Endothelial cell of umbilical vein (primary cell): ENCODE measurements around the gene COPS6. TPM values are rescaled to one million over a fixed set of nuclear protein-coding genes. Genes with fewer than 3 reads are reported as not detected.

Experiments
- BruUV-seq: library from RNA; stranded (reverse); fragments of 400-500 nt; replicated peaks from 2 replicates; lab custom pipeline; 2021; lab: Mats Ljungman, UMichigan
- CTCF ChIA-PET: fragments of 300-600, 350-600 bp; sonication (Branson Sonifier 250); formaldehyde crosslinking; loops from one replicate; lab custom pipeline; 2021; ENCODE audit warnings: antibody characterized with exemption, inconsistent platforms; lab: Charles Lee
- POLR2A ChIA-PET: fragments of 300-600, 350-600 bp; sonication (Branson Sonifier 250); formaldehyde crosslinking; loops from one replicate; lab custom pipeline; 2021; ENCODE audit warnings: antibody characterized with exemption, inconsistent platforms; lab: Charles Lee
- DNase-seq: peaks from one replicate; pipeline ENCODE4 v3.0.0-alpha.2; 2011; ENCODE audit warnings: low read depth, low spot score
- FAIRE-seq: peaks from 2 replicates; lab custom pipeline; 2011; peaks lifted over from hg19 to GRCh38; lab: Jason Lieb, UNC
- H2AFZ ChIP-seq: 2 replicates; pipeline ENCODE4 v1.6.0; 2012; ENCODE audit warnings: low read depth, low read length, control low read depth, inconsistent platforms
- H3K27ac ChIP-seq: 2 replicates; pipeline ENCODE4 v1.5.1; 2011; ENCODE audit warnings: low read depth, mild to moderate bottlenecking, control low read depth, low read length, moderate library complexity; ENCODE audit not compliant: insufficient read depth
- H3K27me3 ChIP-seq, 2 experiments: 2 replicates each; pipeline versions ENCODE4 v1.6.0 to v1.6.1; 2011; ENCODE audit warnings: low read length in 2 of 2, mixed read lengths in 1 of 2; ENCODE audit not compliant: control insufficient read depth in 2 of 2, insufficient read depth in 2 of 2
- H3K36me3 ChIP-seq, 2 experiments: 2 replicates in 1 of 2; 3 replicates in 1 of 2; pipeline ENCODE4 v1.5.1; 2011; ENCODE audit warnings: low read length in 2 of 2, mild to moderate bottlenecking in 1 of 2, moderate library complexity in 1 of 2; ENCODE audit not compliant: control insufficient read depth in 2 of 2, insufficient read depth in 2 of 2; ENCODE audit errors: extremely low read depth in 1 of 2
- H3K4me1 ChIP-seq: 3 replicates; pipeline ENCODE4 v1.5.1; 2011; ENCODE audit warnings: mild to moderate bottlenecking, low read length; ENCODE audit not compliant: control insufficient read depth, insufficient read depth; ENCODE audit errors: extremely low read depth
- H3K4me2 ChIP-seq: 2 replicates; pipeline ENCODE4 v1.6.1; 2011; ENCODE audit warnings: low read length, control low read depth, mixed read lengths; ENCODE audit not compliant: insufficient read depth
- H3K4me3 ChIP-seq, 3 experiments: fragments of 200-600 bp in 1 of 3; sonication (generic), shearing (Covaris generic) in 1 of 3; replicated peaks in 1 of 3; 2 replicates each; pipeline ENCODE4 v1.5.1; 2011 to 2016; ENCODE audit warnings: control low read depth in 3 of 3, low read length in 3 of 3, mild to moderate bottlenecking in 2 of 3, inconsistent platforms in 1 of 3, low read depth in 1 of 3, moderate library complexity in 1 of 3; ENCODE audit not compliant: insufficient read depth in 1 of 3
- H3K79me2 ChIP-seq: 2 replicates; pipeline ENCODE4 v1.6.0; 2012; ENCODE audit warnings: low read length, inconsistent platforms; ENCODE audit not compliant: control insufficient read depth, insufficient read depth
- H3K9ac ChIP-seq: replicated peaks from 2 replicates; pipeline ENCODE3; 2011; ENCODE audit warnings: low read length, control low read depth; ENCODE audit not compliant: insufficient read depth; ENCODE audit errors: extremely low read depth
- H3K9me1 ChIP-seq: replicated peaks from 3 replicates; pipeline ENCODE4 v1.6.0; 2011; ENCODE audit warnings: mild to moderate bottlenecking, low read length; ENCODE audit not compliant: control insufficient read depth, insufficient read depth; ENCODE audit errors: extremely low read depth
- H3K9me3 ChIP-seq: replicated peaks from 2 replicates; pipeline ENCODE4 v1.5.1; 2012; ENCODE audit warnings: low read length, inconsistent platforms; ENCODE audit not compliant: control insufficient read depth, insufficient read depth
- H4K20me1 ChIP-seq: replicated peaks from 2 replicates; pipeline ENCODE3; 2011; ENCODE audit warnings: mild to moderate bottlenecking, low read length; ENCODE audit not compliant: control insufficient read depth, insufficient read depth; ENCODE audit errors: extremely low read depth
- CTCF ChIP-seq, 2 donors: IDR thresholded peaks; 1 replicate in 1 of 2; 2 replicates in 1 of 2; pipeline ENCODE4 v1.5.1; 2011; ENCODE audit warnings: low read length in 2 of 2, mild to moderate bottlenecking in 2 of 2, moderate library complexity in 2 of 2, control low read depth in 1 of 2, inconsistent platforms in 1 of 2, low read depth in 1 of 2; ENCODE audit not compliant: insufficient read depth in 1 of 2; ENCODE audit errors: extremely low read depth in 1 of 2
- EZH2 ChIP-seq: IDR thresholded peaks from 2 replicates; pipeline ENCODE4 v1.6.1; 2012; ENCODE audit warnings: borderline replicate concordance, low read depth, mild to moderate bottlenecking, moderate library complexity, low read length, inconsistent platforms; ENCODE audit not compliant: severe bottlenecking
- FOS ChIP-seq: IDR thresholded peaks from 2 replicates; pipeline ENCODE4 v1.6.1; 2011; ENCODE audit warnings: mild to moderate bottlenecking, low read length, moderate library complexity, borderline replicate concordance; ENCODE audit not compliant: insufficient read depth
- GATA2 ChIP-seq: IDR thresholded peaks from 2 replicates; pipeline ENCODE4 v1.7.0; 2011; ENCODE audit warnings: low read depth, mild to moderate bottlenecking, moderate library complexity, mixed read lengths, low read length; ENCODE audit not compliant: insufficient read length, insufficient read depth
- MAX ChIP-seq: IDR thresholded peaks from 2 replicates; pipeline ENCODE4 v1.6.1; 2011; ENCODE audit not compliant: insufficient read depth, insufficient read length
- MYC ChIP-seq: IDR thresholded peaks from one replicate; pipeline ENCODE4 v1.6.1; 2011; ENCODE audit warnings: mild to moderate bottlenecking, low read depth, low read length
- dilution Hi-C: fragments of 300-500 bp; cut with MboI; formaldehyde crosslinking; loops from one replicate; pipeline ENCODE4 v1.15.0; 2019; ENCODE audit warnings: low sequenced_read_pairs; ENCODE audit not compliant: extremely low pct_ligation_motif_present
- intact Hi-C: fragments of 100-400 bp; cut with micrococcal nuclease; formaldehyde crosslinking; loops from one replicate; pipeline ENCODE4 v1.10.0; 2022
- polyA plus RNA-seq, 4 experiments: library from polyadenylated mRNA; depleted of rRNA in 3 of 4; stranded (reverse) in 3 of 4; unstranded in 1 of 4; fragments of >200 nt; gene quantifications; 2 replicates each; pipeline versions ENCODE4 v1.2.1 to v1.2.3, GENCODE V29; 2011 to 2012; ENCODE audit warnings: missing spikeins in 1 of 4
- total RNA-seq: library from RNA; stranded (reverse); gene quantifications from 2 replicates; pipeline ENCODE4 v1.2.3, GENCODE V29; 2021

The COPS6 gene
- total and polyA plus RNA-seq, 2 donors (not counting 3 experiments of a cell fraction or from before 2014, with no cell fraction given) = 188 to 251 TPM

GRCh38 chr7:100053215-100053614, 35.6 kb upstream of the COPS6 start:
- intact Hi-C loops = loop anchor here (1.0 to 5.0 kb wide), 3 partner anchors 59 to 140 kb away; partner anchors contain the start of gene AZGP1
- BruUV-seq = no TSS peak
- ChIA-PET CTCF (interaction anchor here (0.6 to 9.1 kb wide), 14 partner anchors 9 to 140 kb away, joined by 3 to 158 read pairs (median 4); partner anchors contain the start of genes AZGP1 and ZKSCAN1), POLR2A (interaction anchor here (0.6 kb wide), 1 partner anchor 11 kb away, joined by 8 read pairs; no protein-coding TSS in a partner anchor)
- no peak overlapping the region for H3K9ac ChIP-seq
- peak; percentile 86 for DNase-seq
- H3K27ac ChIP-seq = no peak overlapping the region
- TF ChIP-seq GATA2 = no peak
- peak; percentile 14 to 18 for TF ChIP-seq CTCF (IDR thresholded peaks at IDR 0.05; ENCODE audit: extremely low read depth in 1 of 2, insufficient read depth in 1 of 2, low read depth in 1 of 2, low read length in 2 of 2)
- TF ChIP-seq MAX = no peak
- no peak for TF ChIP-seq FOS
- TF ChIP-seq MYC = no peak
- TF ChIP-seq EZH2 = no peak
- no peak overlapping the region for H3K4me3 ChIP-seq
- H3K9me1 ChIP-seq = no peaks in the 10 kb centered on the region
- H3K27me3 ChIP-seq = no peaks in the 10 kb centered on the region
- no peak overlapping the region for H3K4me2 ChIP-seq
- no peaks in the 10 kb centered on the region for H3K79me2 ChIP-seq
- peak; percentile 82 for FAIRE-seq
- H4K20me1 ChIP-seq = no peaks in the 10 kb centered on the region
- H3K9me3 ChIP-seq = no peaks in the 10 kb centered on the region
- peaks cover 8 to 9% of the 10 kb centered on the region in 2 experiments for H3K36me3 ChIP-seq
- H3K4me1 ChIP-seq = peaks cover 3% of the 10 kb centered on the region
- dilution Hi-C loops = no loop called here
- no peak overlapping the region for H2AFZ ChIP-seq
